WTC11 (cell line): ENCODE measurements around the gene POLR2L. TPM values are rescaled to one million over a fixed set of nuclear protein-coding genes. Genes with fewer than 3 reads are reported as not detected.

Experiments used
- ATAC-seq: fragments of 200-7000 bp; cut with Tn5 transposase; 2 replicates; pipeline ENCODE4 v1.10.0; 2021; ENCODE audit warnings: mild to moderate bottlenecking, moderate library complexity
- CTCF ChIA-PET: fragments of 300-600 bp; sonication (Branson Sonifier 250); formaldehyde crosslinking; loops from one replicate; lab custom pipeline; 2021; ENCODE audit warnings: antibody characterized with exemption; lab: Charles Lee
- POLR2A ChIA-PET: fragments of 350-600 bp; sonication (Branson Sonifier 250); formaldehyde crosslinking; loops from one replicate; lab custom pipeline; 2021; ENCODE audit warnings: antibody characterized with exemption; lab: Charles Lee
- DNase-seq: peaks from one replicate; pipeline ENCODE4 v3.0.0; 2021; ENCODE audit warnings: low spot score
- H3K27ac Mint-ChIP-seq: 2 replicates; pipeline ENCODE4 v1.8.0; 2021; ENCODE audit warnings: mixed read lengths
- H3K27me3 Mint-ChIP-seq: 2 replicates; pipeline ENCODE4 v1.8.0; 2021; ENCODE audit warnings: low read depth, mild to moderate bottlenecking, moderate library complexity, mixed read lengths
- H3K36me3 Mint-ChIP-seq: 2 replicates; pipeline ENCODE4 v1.8.0; 2021; ENCODE audit warnings: mixed read lengths
- H3K4me1 Mint-ChIP-seq: 2 replicates; pipeline ENCODE4 v1.8.0; 2022; ENCODE audit warnings: mixed read lengths
- H3K4me3 Mint-ChIP-seq: 2 replicates; pipeline ENCODE4 v1.8.0; 2021; ENCODE audit warnings: mild to moderate bottlenecking, moderate library complexity, mixed read lengths
- H3K9me3 Mint-ChIP-seq: 2 replicates; pipeline ENCODE4 v1.8.0; 2021; ENCODE audit warnings: mixed read lengths
- CBFB ChIP-seq: sonication (generic); formaldehyde crosslinking; IDR thresholded peaks from 2 replicates; pipeline ENCODE4 v1.8.1; 2022; ENCODE audit warnings: mild to moderate bottlenecking, low read depth, missing genetic modification reagents
- ESRRA ChIP-seq: sonication (generic); formaldehyde crosslinking; IDR thresholded peaks from 2 replicates; pipeline ENCODE4 v1.8.1; 2022; ENCODE audit warnings: mild to moderate bottlenecking, missing genetic modification reagents, borderline replicate concordance
- ETV6 ChIP-seq: sonication (generic); formaldehyde crosslinking; IDR thresholded peaks from 2 replicates; pipeline ENCODE4 v1.8.1; 2022; ENCODE audit warnings: mild to moderate bottlenecking, missing genetic modification reagents
- FOXK1 ChIP-seq: sonication (generic); formaldehyde crosslinking; IDR thresholded peaks from 2 replicates; pipeline ENCODE4 v1.8.0; 2022; ENCODE audit warnings: mild to moderate bottlenecking, moderate library complexity, missing genetic modification reagents
- JUN ChIP-seq: sonication (generic); formaldehyde crosslinking; IDR thresholded peaks from 2 replicates; pipeline ENCODE4 v1.8.0; 2023; ENCODE audit warnings: mild to moderate bottlenecking, missing genetic modification reagents
- MAX ChIP-seq: sonication (generic); formaldehyde crosslinking; IDR thresholded peaks from 2 replicates; pipeline ENCODE4 v1.8.0; 2022; ENCODE audit warnings: mild to moderate bottlenecking, missing genetic modification reagents
- OVOL2 ChIP-seq: fragments of 250-450 bp; sonication (Bioruptor Pico); IDR thresholded peaks from 2 replicates; pipeline ENCODE4 v1.9.0; 2021; ENCODE audit warnings: mild to moderate bottlenecking, borderline replicate concordance
- PRDM15 ChIP-seq: sonication (generic); formaldehyde crosslinking; IDR thresholded peaks from 2 replicates; pipeline ENCODE4 v1.8.0; 2022; ENCODE audit warnings: missing genetic modification reagents
- SMAD3 ChIP-seq: sonication (generic); formaldehyde crosslinking; IDR thresholded peaks from 2 replicates; pipeline ENCODE4 v1.8.0; 2022; ENCODE audit warnings: missing genetic modification reagents, mild to moderate bottlenecking, borderline replicate concordance
- SP1 ChIP-seq: sonication (generic); formaldehyde crosslinking; conservative IDR thresholded peaks from 2 replicates; pipeline ENCODE4 v1.8.1; 2022; ENCODE audit warnings: missing genetic modification reagents
- USF2 ChIP-seq: sonication (generic); formaldehyde crosslinking; IDR thresholded peaks from 2 replicates; pipeline ENCODE4 v1.8.1; 2023; ENCODE audit warnings: mild to moderate bottlenecking, missing genetic modification reagents, moderate library complexity
- ZNF423 ChIP-seq: fragments of 250-450 bp; sonication (Bioruptor Pico); IDR thresholded peaks from 2 replicates; pipeline ENCODE4 v2.1.2; 2022; ENCODE audit warnings: mild to moderate bottlenecking, moderate library complexity
- total RNA-seq: library from RNA; stranded (reverse); gene quantifications from 3 replicates; pipeline ENCODE4 v1.2.3, GENCODE V29; 2021
- TF ChIP-seq, protein P1 (sequence below): sonication (generic); formaldehyde crosslinking; IDR thresholded peaks from 2 replicates; pipeline ENCODE4 v1.8.1; 2022; ENCODE audit warnings: mild to moderate bottlenecking, moderate library complexity, missing genetic modification reagents
- TF ChIP-seq, protein P2 (sequence below): sonication (generic); formaldehyde crosslinking; IDR thresholded peaks from 2 replicates; pipeline ENCODE4 v1.8.0; 2023; ENCODE audit warnings: mild to moderate bottlenecking, missing genetic modification reagents
- TF ChIP-seq, protein P3 (sequence below): fragments of 250-450 bp; sonication (Bioruptor Pico); IDR thresholded peaks from 2 replicates; pipeline ENCODE4 v1.9.0; 2021; ENCODE audit warnings: moderate library complexity, mild to moderate bottlenecking, inconsistent platforms, borderline replicate concordance

Gene POLR2L
- total RNA-seq, 1 experiment from 2014 or later, result 152 TPM

DNA sequence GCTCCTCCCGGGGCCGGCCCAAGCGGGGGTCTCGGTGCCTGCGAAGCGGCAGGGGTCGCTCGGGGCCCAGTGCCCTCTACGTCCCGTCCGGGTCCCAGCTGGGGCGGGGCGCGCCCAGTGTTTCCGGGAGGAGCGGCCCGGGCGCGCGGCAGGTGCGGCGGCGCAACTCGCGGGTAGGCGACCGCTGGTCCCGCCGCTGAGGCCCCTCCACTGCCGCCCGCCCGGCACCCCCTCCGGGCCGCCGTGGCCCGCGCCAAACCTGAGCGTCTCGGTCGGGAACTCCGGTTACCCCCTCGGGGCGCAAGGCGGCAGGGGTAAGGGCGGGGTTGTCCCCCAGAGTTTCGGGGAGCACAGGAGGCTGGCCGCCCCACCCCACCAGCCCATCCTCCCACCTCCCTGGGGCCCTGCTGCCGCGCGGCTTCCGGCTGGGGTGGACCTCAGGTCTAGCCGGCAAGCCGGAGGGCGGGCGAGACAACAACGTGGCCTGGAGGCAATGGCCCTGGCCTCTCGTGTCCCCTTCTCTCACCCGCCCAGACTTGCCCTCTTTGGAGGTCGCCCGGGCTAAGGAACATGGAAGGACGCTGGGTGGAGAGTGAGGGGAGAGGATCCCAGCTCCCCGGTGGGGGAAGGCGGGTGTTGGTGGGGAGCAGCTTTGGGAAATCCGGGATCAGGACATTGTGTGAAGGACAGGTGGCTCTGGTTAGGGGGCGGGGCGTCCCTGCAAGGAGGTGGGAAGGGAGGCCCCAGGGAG lies 15.0 kb downstream of the POLR2L start (continued):
- TF ChIP-seq, protein P1, sequence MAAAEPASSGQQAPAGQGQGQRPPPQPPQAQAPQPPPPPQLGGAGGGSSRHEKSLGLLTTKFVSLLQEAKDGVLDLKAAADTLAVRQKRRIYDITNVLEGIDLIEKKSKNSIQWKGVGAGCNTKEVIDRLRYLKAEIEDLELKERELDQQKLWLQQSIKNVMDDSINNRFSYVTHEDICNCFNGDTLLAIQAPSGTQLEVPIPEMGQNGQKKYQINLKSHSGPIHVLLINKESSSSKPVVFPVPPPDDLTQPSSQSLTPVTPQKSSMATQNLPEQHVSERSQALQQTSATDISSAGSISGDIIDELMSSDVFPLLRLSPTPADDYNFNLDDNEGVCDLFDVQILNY (CRISPR knock-in tag), result peak; percentile 39; the same call in 1 of the 2 replicates
- TF ChIP-seq PRDM15 (peak; percentile 86), CBFB (CRISPR knock-in tag) (0 out of 2 replicates have a peak, but pooled peaks have one; percentile 26), SP1 (CRISPR knock-in tag) (peak; percentile 39), FOXK1 (0 out of 2 replicates have a peak, but pooled peaks have one; percentile 56), USF2 (CRISPR knock-in tag) (peak; percentile 42; the same call in 1 of the 2 replicates), OVOL2 (CRISPR knock-in tag) (no peak), MAX (CRISPR knock-in tag) (peak; percentile 43; the same call in 1 of the 2 replicates), ETV6 (peak; percentile 73; the same call in 1 of the 2 replicates), ESRRA (CRISPR knock-in tag) (peak; percentile 23; the same call in 1 of the 2 replicates), SMAD3 (peak; percentile 68; the same call in 1 of the 2 replicates)
- TF ChIP-seq, protein P2, sequence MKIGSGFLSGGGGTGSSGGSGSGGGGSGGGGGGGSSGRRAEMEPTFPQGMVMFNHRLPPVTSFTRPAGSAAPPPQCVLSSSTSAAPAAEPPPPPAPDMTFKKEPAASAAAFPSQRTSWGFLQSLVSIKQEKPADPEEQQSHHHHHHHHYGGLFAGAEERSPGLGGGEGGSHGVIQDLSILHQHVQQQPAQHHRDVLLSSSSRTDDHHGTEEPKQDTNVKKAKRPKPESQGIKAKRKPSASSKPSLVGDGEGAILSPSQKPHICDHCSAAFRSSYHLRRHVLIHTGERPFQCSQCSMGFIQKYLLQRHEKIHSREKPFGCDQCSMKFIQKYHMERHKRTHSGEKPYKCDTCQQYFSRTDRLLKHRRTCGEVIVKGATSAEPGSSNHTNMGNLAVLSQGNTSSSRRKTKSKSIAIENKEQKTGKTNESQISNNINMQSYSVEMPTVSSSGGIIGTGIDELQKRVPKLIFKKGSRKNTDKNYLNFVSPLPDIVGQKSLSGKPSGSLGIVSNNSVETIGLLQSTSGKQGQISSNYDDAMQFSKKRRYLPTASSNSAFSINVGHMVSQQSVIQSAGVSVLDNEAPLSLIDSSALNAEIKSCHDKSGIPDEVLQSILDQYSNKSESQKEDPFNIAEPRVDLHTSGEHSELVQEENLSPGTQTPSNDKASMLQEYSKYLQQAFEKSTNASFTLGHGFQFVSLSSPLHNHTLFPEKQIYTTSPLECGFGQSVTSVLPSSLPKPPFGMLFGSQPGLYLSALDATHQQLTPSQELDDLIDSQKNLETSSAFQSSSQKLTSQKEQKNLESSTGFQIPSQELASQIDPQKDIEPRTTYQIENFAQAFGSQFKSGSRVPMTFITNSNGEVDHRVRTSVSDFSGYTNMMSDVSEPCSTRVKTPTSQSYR (CRISPR knock-in tag), result 0 out of 2 replicates have a peak, but pooled peaks have one; percentile 43
- TF ChIP-seq, protein P3, sequence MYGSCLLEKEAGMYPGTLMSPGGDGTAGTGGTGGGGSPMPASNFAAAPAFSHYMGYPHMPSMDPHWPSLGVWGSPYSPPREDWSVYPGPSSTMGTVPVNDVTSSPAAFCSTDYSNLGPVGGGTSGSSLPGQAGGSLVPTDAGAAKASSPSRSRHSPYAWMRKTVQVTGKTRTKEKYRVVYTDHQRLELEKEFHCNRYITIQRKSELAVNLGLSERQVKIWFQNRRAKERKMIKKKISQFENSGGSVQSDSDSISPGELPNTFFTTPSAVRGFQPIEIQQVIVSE, result no peak

DNA sequence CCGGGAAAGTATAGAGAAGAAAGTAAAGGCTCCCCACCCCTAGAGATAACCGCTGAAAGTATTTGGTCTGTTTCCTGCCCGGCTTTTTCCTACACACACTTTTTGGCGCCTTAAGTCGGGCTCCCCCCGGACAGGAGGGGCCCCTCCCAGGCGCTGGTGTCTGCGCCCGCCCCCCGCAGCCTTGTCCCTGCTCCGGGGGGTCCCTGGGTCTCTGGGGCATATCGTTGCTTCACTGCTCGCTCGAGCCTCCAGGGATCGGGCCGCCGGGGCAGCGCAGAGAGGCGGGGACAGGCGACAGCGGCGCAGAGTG lies 15.5 kb downstream of the POLR2L start:
- ATAC-seq, result no peak
- CTCF ChIA-PET, result interaction anchor here (1.3 kb wide), 1 partner anchor 22 kb away, joined by 5 read pairs; no protein-coding TSS in a partner anchor
- peak; percentile 48; the same call in 1 of the 2 replicates for TF ChIP-seq ZNF423 (CRISPR knock-in tag)
- no peak for TF ChIP-seq JUN (CRISPR knock-in tag)
- no peak for DNase-seq
- peak overlapping the region; percentile 70 for H3K4me3 Mint-ChIP-seq
- POLR2A ChIA-PET, result interaction anchor here (2.0 kb wide), 1 partner anchor 18 kb away, joined by 5 read pairs; the partner anchor contains the start of gene RPLP2
- no peaks in the 10 kb centered on the region for H3K36me3 Mint-ChIP-seq
- no peaks in the 10 kb centered on the region for H3K9me3 Mint-ChIP-seq
- H3K27ac Mint-ChIP-seq, result no peak overlapping the region
- H3K27me3 Mint-ChIP-seq, result peaks cover 24% of the 10 kb centered on the region
- peaks cover 36% of the 10 kb centered on the region for H3K4me1 Mint-ChIP-seq
